Keratinocyte (primary cell): Measurements from ENCODE around the gene PRKAA1. TPM values are rescaled to one million over a fixed set of nuclear protein-coding genes. Genes with fewer than 3 reads are reported as not detected.

Source experiments
- DNase-seq: peaks from one replicate; pipeline ENCODE4 v3.0.0-alpha.2; 2011; ENCODE audit warnings: low read depth, missing footprints, low spot score
- FAIRE-seq: peaks from 2 replicates; lab custom pipeline; 2011; peaks lifted over from hg19 to GRCh38; lab: Jason Lieb, UNC
- H2AFZ ChIP-seq: 2 replicates; pipeline ENCODE4 v1.6.0; 2012; ENCODE audit warnings: low read length, control low read depth, inconsistent platforms; ENCODE audit not compliant: control insufficient read depth
- H3K27ac ChIP-seq: 2 replicates; pipeline ENCODE4 v1.5.1; 2011; ENCODE audit warnings: low read length; ENCODE audit not compliant: control insufficient read depth, insufficient read depth
- H3K27me3 ChIP-seq: 3 replicates; pipeline ENCODE4 v1.6.0; 2011; ENCODE audit warnings: low read length; ENCODE audit not compliant: control insufficient read depth, insufficient read depth; ENCODE audit errors: extremely low read depth
- H3K36me3 ChIP-seq, 2 experiments: 2 replicates in 1 of 2; 3 replicates in 1 of 2; pipeline ENCODE4 v1.5.1; 2011; ENCODE audit warnings: low read length in 2 of 2, mild to moderate bottlenecking in 1 of 2; ENCODE audit not compliant: control insufficient read depth in 2 of 2, insufficient read depth in 2 of 2; ENCODE audit errors: extremely low read depth in 1 of 2
- H3K4me1 ChIP-seq: 3 replicates; pipeline ENCODE4 v1.5.1; 2011; ENCODE audit warnings: low read length; ENCODE audit not compliant: control insufficient read depth, insufficient read depth; ENCODE audit errors: extremely low read depth
- H3K4me2 ChIP-seq: 3 replicates; pipeline ENCODE4 v1.6.0; 2011; ENCODE audit warnings: low read depth, low read length; ENCODE audit not compliant: control insufficient read depth, insufficient read depth; ENCODE audit errors: extremely low read depth
- H3K4me3 ChIP-seq, 3 experiments: fragments of 200-600 bp in 1 of 3; sonication (generic) in 1 of 3; 2 replicates in 2 of 3; 3 replicates in 1 of 3; pipeline ENCODE4 v1.5.1; 2011 to 2016; ENCODE audit warnings: low read length in 3 of 3, mild to moderate bottlenecking in 3 of 3, control low read depth in 2 of 3, inconsistent platforms in 1 of 3, low read depth in 1 of 3, mixed read lengths in 1 of 3, mixed run types in 1 of 3, moderate library complexity in 1 of 3; ENCODE audit not compliant: control insufficient read depth in 2 of 3, insufficient read depth in 2 of 3; ENCODE audit errors: extremely low read depth in 1 of 3
- H3K79me2 ChIP-seq: 2 replicates; pipeline ENCODE4 v1.6.0; 2012; ENCODE audit warnings: low read length; ENCODE audit not compliant: control insufficient read depth, insufficient read depth
- H3K9ac ChIP-seq: 3 replicates; pipeline ENCODE4 v1.6.0; 2011; ENCODE audit warnings: low read length; ENCODE audit not compliant: control insufficient read depth, insufficient read depth; ENCODE audit errors: extremely low read depth
- H3K9me1 ChIP-seq: 3 replicates; pipeline ENCODE4 v1.6.0; 2011; ENCODE audit warnings: low read length; ENCODE audit not compliant: control insufficient read depth, insufficient read depth; ENCODE audit errors: extremely low read depth
- H3K9me3 ChIP-seq: 2 replicates; pipeline ENCODE4 v1.5.1; 2012; ENCODE audit warnings: low read depth, low read length; ENCODE audit not compliant: control insufficient read depth
- H4K20me1 ChIP-seq: 3 replicates; pipeline ENCODE4 v1.6.0; 2011; ENCODE audit warnings: low read length; ENCODE audit not compliant: control insufficient read depth, insufficient read depth; ENCODE audit errors: extremely low read depth
- CTCF ChIP-seq, 3 experiments: IDR thresholded peaks in 1 of 3; conservative IDR thresholded peaks in 1 of 3; optimal IDR thresholded peaks in 1 of 3; 2 replicates in 2 of 3; 3 replicates in 1 of 3; pipeline versions ENCODE3 to v1.5.1; 2011; ENCODE audit warnings: low read length in 3 of 3, mild to moderate bottlenecking in 3 of 3, moderate library complexity in 2 of 3, control low read depth in 1 of 3, inconsistent platforms in 1 of 3; ENCODE audit not compliant: insufficient read depth in 2 of 3; ENCODE audit errors: extremely low read depth in 1 of 3
- EZH2 ChIP-seq: IDR thresholded peaks from one replicate; pipeline ENCODE4 v1.6.1; 2012; ENCODE audit warnings: inconsistent platforms, mild to moderate bottlenecking, low read length, moderate library complexity
- dilution Hi-C: fragments of 300-500 bp; cut with MboI; formaldehyde crosslinking; loops from one replicate; pipeline ENCODE4 v1.7.0; 2020; ENCODE audit warnings: low sequenced_read_pairs; ENCODE audit not compliant: extremely low pct_ligation_motif_present
- polyA minus RNA-seq, 3 experiments: library from RNA; depleted of rRNA, polyadenylated mRNA; stranded (reverse); fragments of >200 nt; gene quantifications; 1 replicate in 1 of 3; 2 replicates in 1 of 3; 3 replicates in 1 of 3; pipeline ENCODE4 v1.2.3, GENCODE V29; 2011
- polyA plus RNA-seq, 5 experiments: library from polyadenylated mRNA; depleted of rRNA in 3 of 5; stranded (reverse) in 3 of 5; stranded (forward) in 1 of 5; unstranded in 1 of 5; fragments of >200 nt; gene quantifications; 1 replicate in 1 of 5; 2 replicates in 3 of 5; 3 replicates in 1 of 5; pipeline versions ENCODE4 v1.2.1 to v1.2.3, GENCODE V29; 2011 to 2012; ENCODE audit warnings: missing spikeins in 2 of 5, low read depth in 1 of 5, low replicate concordance in 1 of 5

The PRKAA1 gene
- polyA plus RNA-seq (25.0 to 59.3 TPM (median 44.2 TPM) in 3 replicates), polyA minus RNA-seq (11.7 to 63.0 TPM (median 21.5 TPM) in 3 replicates)
- 16.9 TPM for polyA plus RNA-seq (2011; ENCODE audit: low read depth)
- 23.3 and 50.9 TPM in 2 replicates for polyA plus RNA-seq (2011; cell fraction: cytosol; rRNA removed)
- polyA plus RNA-seq (2011; cell fraction: nucleus; rRNA removed), result 59.3 and 79.7 TPM in 2 replicates
- polyA plus RNA-seq (2012; ENCODE audit: low replicate concordance), result 21.4 and 67.3 TPM in 2 replicates
- 50.5 TPM for polyA minus RNA-seq (2011; cell fraction: cytosol; rRNA and poly(A)+ RNA removed)
- 42.9 and 70.4 TPM in 2 replicates for polyA minus RNA-seq (2011; cell fraction: nucleus; rRNA and poly(A)+ RNA removed)

GRCh38 chr5:40798012-40798800 lies at the start of gene PRKAA1:
TSS of gene PRKAA1 (minus strand) at chr5:40798374. CDS start at chr5:40798189, 185 bp downstream.
- Histone ChIP-seq H3K9ac (peak within 1 kb of the TSS; percentile 88), H3K9me3 (no peaks in the 10 kb centered on the region), H3K9me1 (no peaks in the 10 kb centered on the region), H3K4me1 (peaks cover 14% of the 10 kb centered on the region), H3K79me2 (peaks cover 43% of the 10 kb centered on the region), H4K20me1 (no peaks in the 10 kb centered on the region), H3K27ac (peak within 1 kb of the TSS; percentile 76), H2AFZ (peak within 1 kb of the TSS; percentile 99), H3K4me3 (peak within 1 kb of the TSS; percentile 91 to 100 (median 95)), H3K27me3 (no peaks in the 10 kb centered on the region), H3K4me2 (peak within 1 kb of the TSS; percentile 94), H3K36me3 (peaks cover 0 to 2% of the 10 kb centered on the region in 2 experiments)
- dilution Hi-C loops, result no loop called here
- FAIRE-seq (no peak), DNase-seq (no peak)
- TF ChIP-seq EZH2 (no peak), CTCF (optimal IDR thresholded peaks at IDR 0.05 in 1 of 3, IDR thresholded peaks at IDR 0.05 in 1 of 3, conservative IDR thresholded peaks at IDR 0.05 in 1 of 3; ENCODE audit: extremely low read depth in 1 of 3, insufficient read depth in 2 of 3, low read length in 3 of 3) (peak in 2 of 3 experiments; percentile 71 to 72)

GRCh38 chr5:40847525-40847924 lies 49.4 kb upstream of the PRKAA1 start:
- Histone ChIP-seq H3K4me1 (no peaks in the 10 kb centered on the region), H3K27me3 (no peaks in the 10 kb centered on the region), H3K9me3 (no peaks in the 10 kb centered on the region), H3K9ac (no peak overlapping the region), H3K27ac (no peak overlapping the region), H4K20me1 (no peaks in the 10 kb centered on the region), H3K79me2 (no peaks in the 10 kb centered on the region), H3K4me3 (no peak overlapping the region), H3K4me2 (no peak overlapping the region), H2AFZ (no peak overlapping the region), H3K9me1 (no peaks in the 10 kb centered on the region), H3K36me3 (no peaks in the 10 kb centered on the region)
- dilution Hi-C loops, result no loop called here
- FAIRE-seq (no peak), DNase-seq (no peak)
- TF ChIP-seq CTCF (optimal IDR thresholded peaks at IDR 0.05 in 1 of 3, IDR thresholded peaks at IDR 0.05 in 1 of 3, conservative IDR thresholded peaks at IDR 0.05 in 1 of 3; ENCODE audit: extremely low read depth in 1 of 3, insufficient read depth in 2 of 3, low read length in 3 of 3), result no peak
- no peak for TF ChIP-seq EZH2
